Stimulated activated CD8-positive, alpha-beta memory T cell treated with anti-CD3 and anti-CD28 coated beads, Interleukin-4, amount 100 ng/mL, for 48 hours (primary cell): ENCODE data around the gene JAZF1.

Source experiments
- DNase-seq: peaks from one replicate; pipeline ENCODE4 v3.0.0-alpha.2; 2020

JAZF1 gene

GRCh38 chr7:28069388-28069787 lies 111.2 kb downstream of the JAZF1 start:
- DNase-seq = no peak

- no peak for DNase-seq
Observed at GRCh38 chr7:28068811-28069216, 111.8 kb downstream of the JAZF1 start.

- DNase-seq = no peak
Observed at GRCh38 chr7:28067171-28067570, 113.4 kb downstream of the JAZF1 start.

- DNase-seq = no peak
Observed at GRCh38 chr7:28065721-28066285, 114.8 kb downstream of the JAZF1 start.

- no peak for DNase-seq
Observed at GRCh38 chr7:28065308-28065707, 115.3 kb downstream of the JAZF1 start.

- DNase-seq = no peak
Observed at GRCh38 chr7:28064437-28064836, 116.2 kb downstream of the JAZF1 start.

- DNase-seq = peak; percentile 83
Observed at GRCh38 chr7:28062197-28062991, 118.2 kb downstream of the JAZF1 start.

GRCh38 chr7:28061824-28062196 lies 118.8 kb downstream of the JAZF1 start:
- DNase-seq = no peak

GRCh38 chr7:28060371-28060950 lies 120.1 kb downstream of the JAZF1 start:
- DNase-seq = no peak

- DNase-seq = no peak
Observed at GRCh38 chr7:28055161-28055544, 125.4 kb downstream of the JAZF1 start.

GRCh38 chr7:28054531-28055160 lies 125.9 kb downstream of the JAZF1 start:
- DNase-seq = no peak

- DNase-seq = no peak
Observed at GRCh38 chr7:28052933-28053332, 127.7 kb downstream of the JAZF1 start.

GRCh38 chr7:28048694-28049093 lies 131.9 kb downstream of the JAZF1 start:
- no peak for DNase-seq

- no peak for DNase-seq
Observed at GRCh38 chr7:28046035-28046434, 134.6 kb downstream of the JAZF1 start.

GRCh38 chr7:28045592-28045991 lies 135.0 kb downstream of the JAZF1 start:
- DNase-seq = no peak

- no peak for DNase-seq
Observed at GRCh38 chr7:28044825-28045224, 135.8 kb downstream of the JAZF1 start.

GRCh38 chr7:28042721-28043120 lies 137.9 kb downstream of the JAZF1 start:
- DNase-seq = no peak

GRCh38 chr7:28041508-28042314 lies 138.9 kb downstream of the JAZF1 start:
- no peak for DNase-seq

GRCh38 chr7:28038175-28038797 lies 142.3 kb downstream of the JAZF1 start:
- no peak for DNase-seq

GRCh38 chr7:28037220-28038010 lies 143.2 kb downstream of the JAZF1 start:
- no peak for DNase-seq

- DNase-seq = no peak
Observed at GRCh38 chr7:28036696-28037095, 143.9 kb downstream of the JAZF1 start.

- DNase-seq = no peak
Observed at GRCh38 chr7:28033386-28033785, 147.2 kb downstream of the JAZF1 start.
